GM21528 (cell line): ENCODE measurements around the gene SIX2.

Experiments used
- ATAC-seq: cut with Tn5 transposase; IDR thresholded peaks from one replicate; pipeline ENCODE4 v1.9.1; 2021; ENCODE audit warnings: mild to moderate bottlenecking, moderate library complexity; ENCODE audit not compliant: unreplicated experiment, low FRiP score

The SIX2 gene

GRCh38 chr2:45003579-45004551 lies 5.4 kb downstream of the SIX2 start:
- no peak for ATAC-seq

- ATAC-seq: no peak
These were observed 6.6 kb downstream of the SIX2 start for GRCh38 chr2:45002686-45003085.

DNA sequence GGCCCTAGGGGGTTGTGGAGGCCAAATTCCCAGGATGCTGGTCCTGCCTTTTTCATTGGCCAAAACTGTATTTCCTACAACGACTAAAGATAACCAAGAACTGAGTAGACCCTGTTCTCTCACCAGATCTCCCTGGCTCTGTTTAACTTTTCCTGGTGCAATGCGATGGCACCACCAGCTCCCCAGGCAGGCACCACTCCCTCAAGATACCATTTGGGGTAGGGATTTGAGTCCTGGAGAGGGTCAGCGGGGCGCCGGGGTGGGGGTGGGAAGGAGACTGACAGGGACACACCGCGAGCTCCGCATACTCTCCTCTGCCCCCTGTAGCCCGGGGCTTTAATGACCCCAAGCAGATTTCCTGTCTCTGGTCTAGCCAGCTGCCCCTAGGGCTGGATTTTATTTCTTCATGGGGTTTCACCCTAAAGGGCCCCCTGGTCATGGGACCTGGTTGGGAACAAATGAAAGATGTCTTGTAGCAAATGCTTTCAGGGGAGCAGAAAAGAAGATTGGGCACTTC lies 7.3 kb downstream of the SIX2 start:
- no peak for ATAC-seq

DNA sequence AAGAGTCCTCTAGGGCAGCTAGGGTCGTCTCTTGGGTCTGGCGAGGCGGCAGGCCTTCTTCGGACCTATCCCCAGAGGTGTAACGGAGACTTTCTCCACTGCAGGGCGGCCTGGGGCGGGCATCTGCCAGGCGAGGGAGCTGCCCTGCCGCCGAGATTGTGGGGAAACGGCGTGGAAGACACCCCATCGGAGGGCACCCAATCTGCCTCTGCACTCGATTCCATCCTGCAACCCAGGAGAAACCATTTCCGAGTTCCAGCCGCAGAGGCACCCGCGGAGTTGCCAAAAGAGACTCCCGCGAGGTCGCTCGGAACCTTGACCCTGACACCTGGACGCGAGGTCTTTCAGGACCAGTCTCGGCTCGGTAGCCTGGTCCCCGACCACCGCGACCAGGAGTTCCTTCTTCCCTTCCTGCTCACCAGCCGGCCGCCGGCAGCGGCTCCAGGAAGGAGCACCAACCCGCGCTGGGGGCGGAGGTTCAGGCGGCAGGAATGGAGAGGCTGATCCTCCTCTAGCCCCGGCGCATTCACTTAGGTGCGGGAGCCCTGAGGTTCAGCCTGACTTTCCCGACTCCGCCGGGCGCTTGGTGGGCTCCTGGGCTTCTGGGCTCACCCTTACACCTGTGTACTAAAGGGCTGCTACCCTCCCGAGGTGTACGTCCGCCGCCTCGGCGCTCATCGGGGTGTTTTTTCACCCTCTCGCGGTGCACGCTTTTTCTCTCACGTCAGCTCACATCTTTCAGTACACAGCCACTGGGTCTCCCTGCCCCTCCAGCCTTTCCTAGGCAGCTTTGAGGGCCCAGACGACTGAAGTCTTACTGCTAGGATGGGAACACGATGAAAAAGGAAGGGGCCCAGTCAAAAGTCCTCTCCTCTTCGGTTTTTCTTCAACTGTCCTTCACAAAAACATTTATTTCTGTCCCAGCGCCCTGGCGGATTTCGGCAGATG lies 8.1 kb downstream of the SIX2 start:
- ATAC-seq: no peak

DNA sequence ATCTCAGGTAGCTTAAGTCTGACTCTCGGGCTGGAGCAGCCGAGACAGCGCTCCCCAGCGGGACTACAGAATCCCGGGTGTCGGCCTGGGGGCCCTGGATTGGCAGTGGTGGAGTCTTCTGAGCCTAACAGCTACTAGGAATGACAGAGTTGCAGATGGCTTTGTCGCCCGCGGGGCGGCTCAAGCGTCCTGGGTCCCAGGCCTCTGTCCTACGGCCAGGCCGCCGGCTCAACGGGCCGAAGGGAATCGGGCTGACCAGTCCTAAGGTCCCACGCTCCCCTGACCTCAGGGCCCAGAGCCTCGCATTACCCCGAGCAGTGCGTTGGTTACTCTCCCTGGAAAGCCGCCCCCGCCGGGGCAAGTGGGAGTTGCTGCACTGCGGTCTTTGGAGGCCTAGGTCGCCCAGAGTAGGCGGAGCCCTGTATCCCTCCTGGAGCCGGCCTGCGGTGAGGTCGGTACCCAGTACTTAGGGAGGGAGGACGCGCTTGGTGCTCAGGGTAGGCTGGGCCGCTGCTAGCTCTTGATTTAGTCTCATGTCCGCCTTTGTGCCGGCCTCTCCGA lies 8.8 kb downstream of the SIX2 start:
- ATAC-seq: no peak

GRCh38 chr2:44999540-44999939 lies 9.7 kb downstream of the SIX2 start:
- no peak for ATAC-seq

GRCh38 chr2:44997963-44998362 lies 11.3 kb downstream of the SIX2 start:
- no peak for ATAC-seq

GRCh38 chr2:44996356-44996755 lies 12.9 kb downstream of the SIX2 start:
- no peak for ATAC-seq

DNA sequence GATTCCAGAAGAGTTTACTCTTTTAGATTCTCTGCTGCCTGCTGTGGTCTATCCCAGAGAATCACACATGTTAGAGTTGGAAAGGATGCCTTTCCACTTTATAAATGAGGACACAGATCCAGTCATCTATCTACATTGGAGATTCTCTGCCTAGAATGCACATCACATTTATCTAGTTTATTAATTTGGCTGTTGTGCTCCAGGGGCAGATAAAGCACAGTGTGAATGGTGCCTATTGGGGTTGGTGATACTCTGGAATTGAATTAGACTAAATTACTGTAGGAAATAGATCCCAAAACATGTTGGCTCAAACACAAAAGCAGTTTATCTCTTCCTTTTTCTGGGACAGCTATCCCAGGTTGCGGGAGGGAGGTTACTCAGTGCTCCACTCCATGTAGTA lies 14.9 kb downstream of the SIX2 start:
- no peak for ATAC-seq

DNA sequence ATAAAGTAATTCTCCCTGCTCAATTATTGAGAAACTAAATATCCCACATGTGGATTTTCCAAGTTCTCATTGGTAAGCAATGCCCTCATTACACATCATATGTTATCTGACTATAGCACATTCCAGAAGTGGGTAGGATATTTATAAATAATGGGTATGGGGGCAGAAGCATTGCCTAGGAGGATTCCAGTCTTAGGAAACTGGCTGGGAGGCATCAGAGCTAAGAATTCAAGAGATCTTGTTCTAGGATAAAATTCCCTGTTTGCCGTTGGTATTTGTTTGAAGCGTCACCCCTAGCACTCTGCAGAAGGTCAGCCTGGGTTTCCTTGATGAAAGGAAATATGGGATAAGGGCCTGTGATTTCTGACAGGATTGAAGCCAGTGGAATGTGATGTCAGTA lies 20.1 kb downstream of the SIX2 start:
- no peak for ATAC-seq

- ATAC-seq: no peak
These were observed 25.2 kb downstream of the SIX2 start for GRCh38 chr2:44983836-44984604.

DNA sequence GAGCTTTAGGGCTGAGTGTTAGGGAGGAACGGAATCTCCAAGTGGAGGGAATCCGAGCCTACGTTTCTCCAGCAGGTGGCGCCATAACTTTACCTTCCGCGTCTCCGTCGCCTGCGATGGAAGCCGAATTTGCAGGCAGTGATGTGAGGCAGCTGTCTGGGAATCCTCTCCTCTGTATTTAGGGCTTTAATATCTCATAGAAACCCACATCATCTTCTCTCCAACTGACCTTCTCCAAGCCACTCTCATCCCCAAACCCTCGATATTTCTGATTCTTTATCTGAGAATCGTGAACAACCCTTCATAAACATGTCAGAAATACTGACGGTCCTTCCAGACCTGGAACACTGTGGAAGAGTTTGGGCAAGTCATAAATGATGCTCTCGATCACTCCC lies 27.5 kb downstream of the SIX2 start:
- no peak for ATAC-seq

GRCh38 chr2:44980751-44981713 lies 28.2 kb downstream of the SIX2 start:
- no peak for ATAC-seq

DNA sequence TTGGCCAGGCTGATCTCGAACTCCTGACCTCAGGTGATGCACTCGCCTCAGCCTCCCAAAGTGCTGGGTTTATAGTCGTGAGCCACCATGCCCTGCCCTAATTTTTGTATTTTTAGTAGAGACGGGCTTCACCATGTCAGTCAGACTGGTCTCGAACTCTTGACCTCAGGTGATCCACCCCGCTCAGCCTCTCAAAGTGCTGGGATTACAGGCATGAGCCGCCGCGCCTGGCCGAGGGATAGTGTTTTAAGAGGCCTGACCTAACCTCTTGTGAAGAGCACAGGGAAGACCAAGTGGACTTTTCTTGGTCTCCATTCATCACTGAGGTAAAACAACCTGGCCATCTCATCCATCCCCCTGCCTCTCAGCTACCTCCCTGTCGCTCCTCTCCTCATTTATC lies 29.7 kb downstream of the SIX2 start:
- ATAC-seq: no peak

DNA sequence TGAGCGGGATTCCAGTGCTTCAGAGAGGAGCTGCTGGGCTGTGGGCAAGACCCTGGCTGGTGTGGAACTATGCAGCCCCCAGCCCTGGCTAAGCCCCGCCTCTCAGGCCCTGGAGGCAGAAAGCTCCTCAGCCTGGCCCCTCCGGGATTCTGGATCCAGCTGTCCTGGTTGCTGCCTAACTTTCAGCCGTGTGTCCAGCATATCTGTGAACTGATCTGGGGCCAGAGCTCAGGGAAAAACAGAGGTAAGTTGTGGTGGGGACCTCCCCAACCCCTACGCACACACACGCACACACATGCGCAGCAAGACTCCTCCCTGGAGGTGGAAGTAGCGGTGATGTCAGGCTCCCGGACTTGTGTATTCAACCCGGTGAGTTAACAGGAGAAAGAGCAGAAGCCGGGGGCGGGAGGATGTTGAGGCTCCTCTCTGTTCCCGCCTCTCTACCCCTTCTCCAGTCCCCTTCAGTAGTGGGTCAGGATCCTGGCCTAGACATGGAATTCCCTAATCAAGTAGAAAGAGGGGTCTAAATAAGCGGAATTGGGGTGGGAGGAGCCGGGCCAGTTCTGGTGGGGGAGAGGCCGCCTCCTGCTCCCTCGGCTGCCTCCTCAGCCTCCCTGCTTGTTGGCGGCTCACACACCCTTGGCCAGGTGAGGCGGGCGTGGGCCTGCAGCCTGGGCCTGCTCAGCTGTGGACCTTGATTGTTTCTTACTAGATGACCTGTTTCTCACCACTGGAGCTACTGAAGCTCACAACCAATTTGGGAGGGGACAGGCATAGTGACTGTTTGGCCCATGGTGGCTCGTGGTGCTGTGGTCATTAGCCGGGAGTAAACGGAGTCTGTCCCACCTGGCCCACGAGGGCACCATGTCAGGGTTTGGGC lies 33.4 kb downstream of the SIX2 start:
- ATAC-seq: no peak

DNA sequence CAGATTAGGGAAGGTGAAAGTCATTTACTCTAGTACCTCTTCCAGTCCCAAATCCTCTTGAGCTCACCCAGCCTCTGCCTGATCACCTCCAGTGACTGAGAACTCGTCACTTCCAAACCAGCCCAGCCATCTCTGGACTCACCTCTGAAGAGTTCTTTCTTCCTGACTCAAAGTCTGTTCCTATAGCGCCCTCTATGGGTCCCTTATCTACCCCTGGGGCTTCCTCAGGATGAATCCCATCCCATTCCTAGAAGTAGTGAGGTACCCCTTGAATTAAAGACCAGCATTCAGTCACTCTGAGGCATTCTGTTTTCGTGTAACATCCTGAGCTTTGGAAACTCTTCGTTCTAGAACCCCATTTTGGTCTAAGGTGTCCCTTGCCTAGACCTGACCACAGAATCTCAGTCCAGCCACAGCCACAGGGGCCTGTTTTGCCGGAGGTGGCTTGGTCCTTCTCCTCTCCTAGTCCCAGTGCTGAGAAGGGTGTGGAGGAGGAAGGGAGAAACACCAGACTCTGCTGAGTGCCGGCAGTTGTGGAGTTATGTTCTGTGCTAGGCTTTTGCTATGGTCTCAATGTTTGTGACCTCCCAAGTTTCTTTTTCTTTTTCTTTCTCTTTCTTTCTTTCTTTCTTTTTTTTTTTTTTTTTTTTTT lies 35.1 kb downstream of the SIX2 start:
- ATAC-seq: no peak

DNA sequence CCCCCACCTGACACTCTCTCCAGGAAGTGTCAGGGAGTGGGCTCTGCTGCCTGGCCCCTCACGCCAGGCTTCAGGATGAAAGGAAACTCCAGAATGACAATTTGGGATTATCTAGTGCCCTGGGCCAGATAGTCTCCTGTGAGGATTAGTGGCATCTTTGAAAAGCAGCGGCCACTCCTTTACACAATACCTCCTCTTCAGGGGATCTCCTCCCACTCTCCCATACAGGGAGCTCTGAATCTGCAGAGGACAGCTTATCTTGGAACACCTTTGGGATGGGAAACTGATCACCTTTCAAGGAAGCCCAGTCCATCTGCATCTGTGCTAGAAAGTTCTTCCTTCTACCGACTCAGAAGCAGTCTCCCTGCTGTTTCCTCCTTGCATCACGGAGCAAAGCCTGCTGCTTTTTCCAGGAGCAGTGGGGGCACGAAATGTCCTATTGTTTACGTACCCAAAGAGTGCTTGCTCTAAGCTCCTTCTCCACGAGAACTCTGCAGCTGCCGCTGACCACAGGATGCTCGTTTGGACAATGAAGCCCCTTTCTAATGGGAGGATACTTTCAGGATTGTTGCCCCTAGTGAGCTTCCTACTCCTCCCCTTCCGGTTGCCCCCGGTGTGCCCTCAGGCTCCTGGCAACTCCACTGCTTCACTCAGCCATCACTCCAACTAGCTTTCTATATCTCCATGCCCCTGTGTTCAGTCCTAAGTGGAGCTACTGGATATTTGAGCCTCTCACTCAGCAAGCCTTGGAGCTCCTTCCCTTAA lies 36.3 kb downstream of the SIX2 start:
- no peak for ATAC-seq
